H1 (cell line): ENCODE data around the gene SLC25A28.

ENCODE experiments used
- BACH1 ChIP-seq: IDR thresholded peaks from 2 replicates; pipeline ENCODE4 v1.6.1; 2012; ENCODE audit warnings: low read length, improper control_type of control experiment
- KDM1A ChIP-seq: fragments of 200-600, 300-600 bp; sonication (generic); IDR thresholded peaks from 2 replicates; pipeline ENCODE4 v1.7.1; 2016; ENCODE audit warnings: mild to moderate bottlenecking, low read length, borderline replicate concordance
- POLR2A ChIP-seq, 2 experiments: IDR thresholded peaks; 1 replicate in 1 of 2; 2 replicates in 1 of 2; pipeline ENCODE4 v1.6.1; 2011; ENCODE audit warnings: low read depth in 2 of 2, low read length in 2 of 2, mild to moderate bottlenecking in 2 of 2; ENCODE audit errors: control extremely low read depth in 1 of 2
- POLR2AphosphoS5 ChIP-seq: IDR thresholded peaks from 2 replicates; pipeline ENCODE4 v1.6.1; 2011; ENCODE audit warnings: low read depth, low read length
- RFX5 ChIP-seq: IDR thresholded peaks from 2 replicates; pipeline ENCODE4 v1.6.1; 2011; ENCODE audit warnings: low read depth, low read length, improper control_type of control experiment, borderline replicate concordance
- SIN3A ChIP-seq, 2 experiments: IDR thresholded peaks in 1 of 2; conservative IDR thresholded peaks in 1 of 2; 2 replicates each; pipeline ENCODE4 v1.6.1; 2011 to 2012; ENCODE audit warnings: low read length in 2 of 2, improper control_type of control experiment in 1 of 2, low read depth in 1 of 2, mild to moderate bottlenecking in 1 of 2
- SP1 ChIP-seq: IDR thresholded peaks from 2 replicates; pipeline ENCODE4 v1.6.1; 2011; ENCODE audit warnings: low read depth, low read length
- TAF1 ChIP-seq: IDR thresholded peaks from 2 replicates; pipeline ENCODE4 v1.6.1; 2011; ENCODE audit warnings: mild to moderate bottlenecking, low read depth, low read length
- TEAD4 ChIP-seq: IDR thresholded peaks from 2 replicates; pipeline ENCODE4 v1.6.1; 2012; ENCODE audit warnings: low read depth, low read length, inconsistent platforms, mixed read lengths
- ZNF274 ChIP-seq: IDR thresholded peaks from 2 replicates; pipeline ENCODE4 v1.7.0; 2012; ENCODE audit warnings: low read length, borderline replicate concordance; ENCODE audit errors: extremely low read depth
- TF ChIP-seq, protein P1 (sequence below), 3 experiments: IDR thresholded peaks; 1 replicate in 2 of 3; 2 replicates in 1 of 3; pipeline versions ENCODE4 v1.5.1 to v1.6.1; 2011; ENCODE audit warnings: low read length in 3 of 3, mild to moderate bottlenecking in 3 of 3, inconsistent platforms in 2 of 3, low read depth in 1 of 3, moderate library complexity in 1 of 3; ENCODE audit not compliant: insufficient read depth in 1 of 3; ENCODE audit errors: control extremely low read depth in 1 of 3
- TF ChIP-seq, protein P2 (sequence below): IDR thresholded peaks from 2 replicates; pipeline ENCODE4 v1.6.1; 2012; ENCODE audit warnings: inconsistent platforms

DNA sequence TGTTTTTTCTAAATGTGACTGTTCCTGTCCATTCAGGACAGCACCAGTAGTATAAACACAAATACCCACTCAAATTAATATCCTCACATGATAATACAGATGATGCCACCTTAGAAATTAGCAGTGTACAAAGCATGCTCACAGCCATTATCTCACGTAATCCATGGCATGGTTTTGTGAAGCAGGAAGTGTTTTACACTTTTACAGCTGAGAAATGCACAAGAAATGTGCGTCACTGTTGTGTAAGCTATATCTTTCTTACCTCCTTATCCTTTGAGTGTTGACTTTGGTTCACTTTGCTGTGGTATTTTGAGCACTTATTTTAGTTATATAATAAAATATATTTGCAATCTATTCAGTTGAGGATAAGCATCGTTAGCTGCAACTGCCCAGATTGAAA lies 55.9 kb downstream of the SLC25A28 start:
- TF ChIP-seq TEAD4 (no peak), RFX5 (no peak), TAF1 (no peak), POLR2A (IDR thresholded peaks at IDR 0.05; ENCODE audit: control extremely low read depth in 1 of 2, low read depth in 2 of 2, low read length in 2 of 2) (no peak), SP1 (no peak), KDM1A (no peak), ZNF274 (no peak), POLR2AphosphoS5 (no peak), SIN3A (conservative IDR thresholded peaks at IDR 0.05 in 1 of 2, IDR thresholded peaks at IDR 0.05 in 1 of 2; ENCODE audit: low read depth in 1 of 2, low read length in 2 of 2) (no peak), BACH1 (no peak)
- TF ChIP-seq, protein P1, sequence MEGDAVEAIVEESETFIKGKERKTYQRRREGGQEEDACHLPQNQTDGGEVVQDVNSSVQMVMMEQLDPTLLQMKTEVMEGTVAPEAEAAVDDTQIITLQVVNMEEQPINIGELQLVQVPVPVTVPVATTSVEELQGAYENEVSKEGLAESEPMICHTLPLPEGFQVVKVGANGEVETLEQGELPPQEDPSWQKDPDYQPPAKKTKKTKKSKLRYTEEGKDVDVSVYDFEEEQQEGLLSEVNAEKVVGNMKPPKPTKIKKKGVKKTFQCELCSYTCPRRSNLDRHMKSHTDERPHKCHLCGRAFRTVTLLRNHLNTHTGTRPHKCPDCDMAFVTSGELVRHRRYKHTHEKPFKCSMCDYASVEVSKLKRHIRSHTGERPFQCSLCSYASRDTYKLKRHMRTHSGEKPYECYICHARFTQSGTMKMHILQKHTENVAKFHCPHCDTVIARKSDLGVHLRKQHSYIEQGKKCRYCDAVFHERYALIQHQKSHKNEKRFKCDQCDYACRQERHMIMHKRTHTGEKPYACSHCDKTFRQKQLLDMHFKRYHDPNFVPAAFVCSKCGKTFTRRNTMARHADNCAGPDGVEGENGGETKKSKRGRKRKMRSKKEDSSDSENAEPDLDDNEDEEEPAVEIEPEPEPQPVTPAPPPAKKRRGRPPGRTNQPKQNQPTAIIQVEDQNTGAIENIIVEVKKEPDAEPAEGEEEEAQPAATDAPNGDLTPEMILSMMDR (IDR thresholded peaks at IDR 0.05; ENCODE audit: control extremely low read depth in 1 of 3, insufficient read depth in 1 of 3, low read depth in 1 of 3, low read length in 3 of 3), result no peak
- TF ChIP-seq, protein P2, sequence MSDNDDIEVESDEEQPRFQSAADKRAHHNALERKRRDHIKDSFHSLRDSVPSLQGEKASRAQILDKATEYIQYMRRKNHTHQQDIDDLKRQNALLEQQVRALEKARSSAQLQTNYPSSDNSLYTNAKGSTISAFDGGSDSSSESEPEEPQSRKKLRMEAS, result no peak
